CD4-positive, alpha-beta T cell treated with Interleukin-6 at 100 ng/mL for 8 hours (primary cell): Measurements from ENCODE around the gene SPATA46.

Experiments
- DNase-seq: peaks from one replicate; pipeline ENCODE4 v3.0.0-alpha.2; 2020; ENCODE audit warnings: mixed read lengths, low spot score

Gene SPATA46

GRCh38 chr1:162374406-162374805 lies 2.2 kb downstream of the SPATA46 start:
- DNase-seq, result no peak

- no peak for DNase-seq
Observed at GRCh38 chr1:162373541-162374260, 3.0 kb downstream of the SPATA46 start.

DNA sequence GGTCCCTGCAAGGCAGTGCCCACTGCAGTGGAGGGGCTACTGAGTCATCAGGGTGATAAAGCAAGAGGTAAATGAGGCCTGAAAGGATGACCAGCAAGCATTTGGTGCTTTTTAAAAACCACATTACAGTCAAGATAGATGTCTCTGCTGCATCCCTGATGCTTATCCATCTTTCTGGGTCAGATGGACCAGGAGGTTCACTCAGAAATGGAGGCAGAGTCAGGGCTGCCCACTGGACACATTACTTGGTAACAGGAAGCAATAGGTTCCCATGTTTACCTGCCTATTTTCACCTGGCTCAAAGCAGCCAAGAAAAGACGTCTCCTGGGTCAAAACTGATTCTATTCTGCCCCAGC lies 3.6 kb downstream of the SPATA46 start:
- no peak for DNase-seq

- no peak for DNase-seq
Observed at GRCh38 chr1:162372159-162373071, 4.2 kb downstream of the SPATA46 start.

DNA sequence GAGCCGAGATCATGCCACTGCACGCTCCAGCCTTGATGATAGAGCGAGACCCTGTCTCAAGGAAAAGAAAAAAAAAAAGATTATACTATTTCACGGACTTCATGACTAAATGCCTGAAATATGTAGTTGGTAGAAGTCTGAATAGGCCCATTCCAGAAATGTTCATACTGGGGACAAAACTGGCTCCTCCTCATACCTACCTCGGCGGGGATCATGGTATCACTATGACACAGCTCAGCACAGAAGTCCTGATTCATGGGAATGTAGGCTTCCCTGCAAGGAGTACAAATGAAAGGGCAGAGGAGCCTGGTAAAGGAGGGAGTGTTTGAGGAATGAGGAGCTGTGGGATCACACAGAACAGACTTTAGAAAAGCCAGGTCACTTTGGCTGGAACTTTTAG lies 5.0 kb downstream of the SPATA46 start:
- no peak for DNase-seq

- no peak for DNase-seq
Observed at GRCh38 chr1:162370721-162371120, 5.9 kb downstream of the SPATA46 start.

DNA sequence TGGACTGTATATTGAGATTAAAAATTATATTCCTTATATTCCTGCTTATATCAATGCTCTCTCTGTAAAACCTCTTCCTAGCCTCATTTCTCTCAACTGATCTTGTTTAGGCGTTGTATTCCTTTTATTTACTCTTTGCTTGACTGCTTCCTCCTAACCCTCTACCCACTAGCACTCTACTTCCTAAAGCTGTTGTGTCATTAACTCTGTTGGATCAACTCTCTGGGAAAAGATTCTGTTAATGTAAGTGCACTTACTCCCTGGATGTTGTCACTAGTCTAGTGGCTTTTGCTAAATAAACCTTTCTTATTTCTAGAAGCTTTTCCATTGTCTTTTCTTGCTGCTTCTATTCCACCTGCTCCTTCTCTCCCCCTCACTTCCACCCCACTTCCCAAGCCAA lies 6.5 kb downstream of the SPATA46 start:
- DNase-seq, result no peak

GRCh38 chr1:162369571-162369970 lies 7.1 kb downstream of the SPATA46 start:
- DNase-seq, result no peak

GRCh38 chr1:162368451-162368850 lies 8.2 kb downstream of the SPATA46 start:
- no peak for DNase-seq

GRCh38 chr1:162367772-162368171 lies 8.9 kb downstream of the SPATA46 start:
- DNase-seq, result no peak

- DNase-seq, result no peak
Observed at GRCh38 chr1:162367073-162367472, 9.6 kb downstream of the SPATA46 start.

GRCh38 chr1:162366671-162367070 lies 10.0 kb downstream of the SPATA46 start:
- DNase-seq, result no peak

DNA sequence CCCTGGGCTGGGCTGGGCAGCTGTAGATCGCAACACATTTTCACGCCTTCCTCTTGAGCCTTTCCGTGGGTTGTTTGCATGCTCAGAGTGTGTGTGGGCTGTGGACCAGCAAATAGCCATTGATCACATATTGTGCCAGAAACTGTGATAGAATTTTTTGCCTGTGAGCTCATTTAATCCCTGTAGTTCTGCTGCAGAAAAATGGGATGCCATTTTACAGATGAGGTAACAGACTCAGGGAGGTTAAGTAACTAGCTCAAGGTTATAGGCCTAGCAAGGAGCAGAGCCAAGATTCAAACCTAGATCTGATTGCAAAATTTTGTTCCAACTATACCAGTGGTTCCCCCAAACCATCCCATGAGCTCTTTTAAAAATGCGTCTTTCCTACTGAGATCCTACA lies 10.5 kb downstream of the SPATA46 start:
- no peak for DNase-seq

DNA sequence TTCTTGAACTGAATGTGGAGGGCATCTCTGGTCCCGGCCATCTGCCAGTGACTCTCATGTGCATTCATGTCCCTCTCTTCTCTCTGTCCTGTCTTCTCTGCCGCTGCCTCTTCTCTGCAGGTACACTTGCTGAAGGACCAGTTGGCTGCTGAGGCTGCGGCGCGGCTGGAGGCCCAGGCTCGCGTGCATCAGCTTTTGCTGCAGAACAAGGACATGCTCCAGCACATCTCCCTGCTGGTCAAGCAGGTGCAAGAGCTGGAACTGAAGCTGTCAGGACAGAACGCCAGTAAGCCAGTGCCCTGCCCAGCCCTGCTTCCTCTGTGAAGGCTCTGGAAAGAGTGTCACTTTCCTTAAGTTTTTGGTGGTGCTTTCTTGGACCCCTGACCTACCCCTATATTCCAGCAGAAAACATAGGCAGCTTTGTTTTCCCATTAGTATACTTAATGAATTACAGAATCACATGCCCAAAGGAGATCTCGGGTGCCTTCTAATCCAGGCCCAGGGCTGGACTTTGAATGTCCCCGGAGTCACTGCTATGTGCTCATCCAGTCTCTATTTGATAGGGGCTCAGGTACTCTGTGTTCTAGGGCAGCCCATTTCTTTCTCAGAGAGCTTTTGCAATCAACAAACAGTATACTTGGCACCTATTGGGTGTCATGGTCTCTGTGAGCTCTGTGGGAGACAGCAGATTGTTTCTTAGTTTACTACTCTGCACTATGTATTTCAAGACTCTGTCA lies 11.2 kb downstream of the SPATA46 start:
- no peak for DNase-seq

GRCh38 chr1:162364498-162364897 lies 12.2 kb downstream of the SPATA46 start:
- no peak for DNase-seq

DNA sequence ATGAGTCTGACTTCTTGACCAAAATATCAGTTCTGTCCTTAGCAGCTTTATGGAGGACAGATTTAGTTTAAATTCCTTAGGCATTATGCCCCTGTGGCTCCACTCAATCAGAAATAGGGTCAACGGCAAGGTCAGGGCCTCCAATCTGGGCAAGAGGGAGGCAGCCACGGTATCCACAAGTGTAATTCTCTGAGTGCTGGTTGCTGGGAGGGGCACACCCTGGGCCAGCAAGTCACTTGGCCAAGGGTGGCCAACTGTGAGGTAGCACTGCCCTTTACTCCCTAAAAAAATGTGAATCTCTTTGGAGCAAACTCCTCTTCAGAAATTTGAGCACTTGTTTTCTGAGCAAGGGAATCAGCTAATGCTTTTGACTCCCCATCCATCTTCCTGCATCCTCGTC lies 12.8 kb downstream of the SPATA46 start:
- no peak for DNase-seq

DNA sequence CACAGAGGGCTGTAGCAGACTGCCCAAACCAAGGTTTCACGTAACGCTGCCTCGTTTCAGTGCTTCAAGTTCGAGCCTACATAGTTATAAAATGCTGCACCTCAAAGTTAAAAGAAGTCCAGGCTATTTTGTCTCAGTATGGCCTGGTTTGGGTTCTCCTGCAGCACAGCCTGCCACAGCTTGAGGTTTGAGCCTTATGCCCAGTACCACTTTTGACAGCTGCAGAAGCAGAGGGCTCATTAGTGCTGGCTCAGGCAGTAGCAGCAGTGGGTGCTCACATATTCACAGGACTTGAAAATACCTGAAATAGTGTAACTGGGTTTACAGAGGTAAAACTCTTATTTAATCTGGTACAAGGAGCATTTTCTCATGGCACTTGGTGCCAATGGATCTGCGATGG lies 15.3 kb downstream of the SPATA46 start:
- DNase-seq, result no peak

GRCh38 chr1:162360874-162361260 lies 15.8 kb downstream of the SPATA46 start:
- no peak for DNase-seq

DNA sequence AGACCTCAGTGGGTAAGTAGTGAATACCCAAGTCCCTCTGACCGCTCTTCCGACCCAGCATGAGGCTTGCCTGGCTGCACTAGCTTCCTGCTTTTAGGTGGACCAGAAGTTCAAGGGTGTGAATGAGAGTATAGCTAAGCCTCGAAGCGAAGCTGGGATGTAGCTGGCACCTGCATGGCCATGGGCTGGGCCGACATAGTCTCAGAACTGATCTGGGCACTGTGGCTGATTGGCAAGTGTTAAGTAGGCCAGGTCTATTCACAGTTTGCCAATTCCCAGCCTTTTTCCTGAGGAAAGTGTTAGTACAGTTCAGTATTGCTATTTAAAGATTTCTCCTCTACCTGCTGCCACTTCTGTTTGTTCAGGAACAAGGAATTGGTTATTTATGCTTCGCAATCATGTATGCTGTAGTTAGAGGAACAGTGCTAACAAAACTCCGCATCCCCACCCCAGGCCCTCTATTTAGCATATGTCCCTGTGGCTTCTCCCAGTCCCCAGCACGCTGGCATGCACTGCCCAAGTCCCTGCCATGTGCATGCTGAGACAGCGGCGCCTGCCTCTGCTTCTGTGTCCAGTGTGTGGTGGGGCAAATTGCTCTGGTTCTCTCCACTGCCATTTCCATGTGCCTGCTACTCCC lies 16.3 kb downstream of the SPATA46 start:
- no peak for DNase-seq

- no peak for DNase-seq
Observed at GRCh38 chr1:162359523-162360236, 17.0 kb downstream of the SPATA46 start.

- no peak for DNase-seq
Observed at GRCh38 chr1:162358928-162359327, 17.7 kb downstream of the SPATA46 start.
